Stimulated activated CD4-positive, alpha-beta T cell treated with anti-CD3 and anti-CD28 coated beads, TNF-alpha, amount 100 ng/mL, for 48 hours (primary cell): ENCODE results near the gene GHR.

Source experiments
- DNase-seq, 3 donors: peaks; one replicate each; pipeline ENCODE4 v3.0.0-alpha.2; 2020; ENCODE audit warnings: low read depth in 3 of 3

Gene GHR

DNA sequence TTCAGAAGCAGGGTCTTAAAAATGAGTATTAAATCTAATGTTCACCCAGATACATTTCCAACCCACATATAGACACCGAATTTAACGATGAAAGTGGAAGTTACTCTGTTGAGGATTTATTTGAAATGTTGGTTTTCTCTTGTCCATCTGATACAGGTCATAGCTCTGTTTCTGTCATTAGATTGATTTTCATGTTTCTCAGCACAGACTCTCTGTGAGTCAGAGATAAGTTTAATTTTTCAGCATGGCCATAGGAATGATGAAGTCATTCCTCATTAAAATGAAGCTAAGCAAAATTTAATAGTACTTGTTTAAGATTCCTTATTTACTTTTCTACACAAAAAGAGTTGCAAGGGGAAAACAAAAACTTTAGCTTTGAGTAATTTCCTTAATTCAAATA lies 38.8 kb downstream of the GHR start:
- no peak for DNase-seq

DNA sequence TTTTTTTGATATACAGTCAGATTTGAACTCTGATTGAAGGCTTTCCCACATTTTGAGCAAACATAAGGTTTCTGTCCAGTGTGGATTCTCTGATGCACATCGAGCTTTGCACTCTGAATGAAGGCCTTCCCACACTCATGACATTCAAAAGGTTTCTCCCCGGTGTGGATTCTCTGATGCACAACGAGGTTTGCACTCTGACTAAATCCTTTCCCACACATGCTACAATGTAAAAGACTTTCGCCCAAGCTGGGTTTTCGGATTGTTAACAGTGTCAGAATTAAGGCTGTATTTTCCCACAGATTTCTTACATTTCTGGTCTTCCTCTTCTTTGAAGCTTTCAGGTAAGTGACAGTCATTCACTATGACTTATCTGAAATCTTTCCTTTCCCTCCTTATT lies 44.3 kb downstream of the GHR start:
- DNase-seq, result no peak

DNA sequence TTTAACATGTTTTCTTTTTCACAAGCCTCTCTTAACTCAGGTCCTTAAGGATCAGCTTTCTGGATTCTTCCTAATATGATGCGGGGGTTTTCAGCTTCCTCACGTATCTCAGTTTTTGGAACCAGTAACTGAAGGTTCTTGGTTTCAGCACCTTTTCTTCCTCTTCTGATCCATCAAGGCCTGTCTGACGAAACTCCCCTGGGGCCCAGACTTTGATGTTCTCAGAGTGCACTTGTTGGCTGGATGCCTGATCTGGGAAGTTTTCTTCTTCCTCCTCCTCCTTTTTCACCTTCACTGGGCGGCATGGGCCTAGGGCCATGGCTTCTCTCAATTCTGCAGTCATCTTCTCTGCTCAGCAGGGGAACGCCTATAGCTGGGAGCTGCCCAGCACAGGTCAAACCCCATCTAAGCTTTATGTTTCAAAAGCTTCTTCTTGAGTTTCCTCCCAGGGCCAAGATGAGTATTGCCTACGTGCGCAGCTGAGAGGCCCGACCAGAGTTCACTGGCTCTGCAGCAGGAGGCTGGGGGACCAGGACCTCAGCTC lies 44.8 kb downstream of the GHR start:
- no peak for DNase-seq

DNA sequence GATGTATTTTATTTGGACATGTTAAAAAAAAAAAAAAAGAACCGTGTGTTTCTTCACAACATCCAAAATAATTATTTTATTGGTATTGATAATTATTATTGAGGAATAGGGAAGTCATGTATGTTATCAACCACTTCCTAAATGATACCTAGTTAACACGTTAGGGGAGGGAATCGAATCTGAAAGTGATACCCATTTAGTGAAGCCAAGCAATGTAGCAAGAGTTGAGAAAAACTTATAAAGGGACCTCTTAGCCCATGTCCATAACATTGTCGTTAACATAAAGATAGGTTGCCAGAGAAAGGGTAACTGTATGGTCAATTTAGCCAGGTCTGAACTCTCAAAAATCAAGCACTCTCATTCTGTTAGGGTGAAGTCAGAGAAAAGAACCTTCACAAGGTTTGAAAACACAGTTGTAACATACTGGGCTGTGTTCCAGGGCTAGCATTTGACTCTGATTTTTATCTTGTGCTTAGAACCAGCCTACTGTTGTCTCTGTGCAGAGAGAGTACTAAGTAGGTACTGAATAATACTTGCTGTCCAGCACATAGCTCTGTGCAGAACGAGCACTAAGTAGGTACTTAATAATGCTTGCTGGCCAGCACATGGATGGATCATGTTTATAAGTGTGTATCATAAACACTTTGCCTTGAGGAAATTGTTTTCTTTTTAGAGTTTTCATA lies 60.4 kb downstream of the GHR start:
- DNase-seq, result no peak

GRCh38 chr5:42487077-42487476 lies 63.8 kb downstream of the GHR start:
- no peak for DNase-seq

DNA sequence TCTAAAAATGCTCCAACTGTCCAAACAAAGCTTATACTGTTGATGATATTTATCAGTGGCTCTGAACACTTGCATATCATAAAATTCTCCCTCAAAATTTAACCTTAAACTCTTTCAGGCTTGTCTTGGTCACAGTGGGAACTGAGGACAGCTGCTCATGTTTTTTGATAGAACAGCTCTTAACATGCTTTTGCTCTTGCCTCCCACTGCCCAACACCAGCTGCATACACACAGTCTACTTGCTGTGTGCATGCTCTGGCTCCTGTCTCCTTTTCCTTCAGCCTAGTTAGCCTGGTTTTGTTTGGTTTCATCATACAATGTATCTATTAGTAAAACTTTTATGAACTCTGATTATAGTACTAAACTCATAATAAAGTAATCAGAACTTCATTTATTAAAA lies 64.6 kb downstream of the GHR start:
- no peak for DNase-seq

- no peak for DNase-seq
Measured at GRCh38 chr5:42490831-42491230, 67.6 kb downstream of the GHR start.

DNA sequence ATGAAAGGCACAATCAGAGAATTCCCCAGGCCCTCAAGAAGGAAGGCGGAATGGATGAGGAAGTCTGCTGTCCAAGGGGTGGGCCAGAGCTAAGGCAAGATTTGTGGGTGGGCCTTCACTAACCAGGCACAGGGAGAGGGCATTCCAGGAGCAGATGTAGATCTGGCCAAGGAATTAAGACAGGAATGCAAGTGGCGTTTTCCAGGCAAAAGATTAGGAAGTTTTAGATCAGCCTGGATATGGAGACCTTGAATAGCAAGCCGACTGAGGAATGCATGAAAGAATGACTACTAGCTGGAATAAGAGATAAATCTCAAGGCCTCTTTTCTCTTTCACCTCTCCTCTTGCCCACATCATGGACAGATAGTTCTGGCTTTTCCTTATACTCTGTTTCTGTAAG lies 68.5 kb downstream of the GHR start:
- no peak for DNase-seq

DNA sequence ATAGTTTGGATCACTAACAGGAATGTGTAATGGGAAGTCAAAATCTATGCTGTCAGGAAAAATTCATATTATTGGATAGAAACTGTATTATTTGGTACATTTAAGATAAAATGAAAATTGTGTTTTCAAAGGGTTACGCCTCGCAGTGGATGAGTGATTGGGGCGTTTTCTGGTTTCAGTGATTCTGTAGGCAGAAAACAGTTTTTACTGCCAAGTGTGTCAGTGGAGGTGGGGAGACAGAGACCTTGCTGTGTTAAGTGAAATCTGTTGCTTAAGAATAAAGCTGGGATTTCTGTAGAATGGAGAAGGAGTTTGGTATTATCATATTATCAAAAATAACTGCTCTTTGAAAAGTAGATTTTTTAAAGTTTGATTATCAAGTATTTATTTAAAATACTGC lies 69.7 kb downstream of the GHR start:
- DNase-seq, result no peak

- DNase-seq, result no peak
Measured at GRCh38 chr5:42494414-42494813, 71.2 kb downstream of the GHR start.

DNA sequence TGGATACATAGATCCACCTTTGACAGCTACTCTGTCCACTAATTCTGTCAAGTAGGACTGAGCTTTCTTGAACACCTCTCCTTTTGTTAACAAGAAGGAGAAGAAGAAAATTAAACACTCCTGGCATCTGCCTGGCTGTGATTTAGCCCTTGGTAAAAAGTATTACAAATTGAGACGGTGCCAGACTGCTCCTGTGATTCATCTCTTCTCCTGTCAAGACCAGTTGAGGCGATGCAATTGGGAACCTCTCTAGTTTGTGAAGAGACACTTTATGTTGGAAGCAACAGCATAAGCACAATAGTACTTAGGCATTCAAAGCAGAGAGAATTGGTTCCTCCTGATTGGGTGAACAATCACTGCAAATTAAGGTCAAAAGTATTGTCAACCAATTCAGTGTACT lies 72.7 kb downstream of the GHR start:
- DNase-seq, result no peak

- DNase-seq, result no peak
Measured at GRCh38 chr5:42496397-42497156, 73.3 kb downstream of the GHR start.

GRCh38 chr5:42498000-42498399 lies 74.8 kb downstream of the GHR start:
- no peak for DNase-seq

- no peak for DNase-seq
Measured at GRCh38 chr5:42499016-42499415, 75.8 kb downstream of the GHR start.

GRCh38 chr5:42500003-42500599 lies 76.9 kb downstream of the GHR start:
- DNase-seq, result no peak

DNA sequence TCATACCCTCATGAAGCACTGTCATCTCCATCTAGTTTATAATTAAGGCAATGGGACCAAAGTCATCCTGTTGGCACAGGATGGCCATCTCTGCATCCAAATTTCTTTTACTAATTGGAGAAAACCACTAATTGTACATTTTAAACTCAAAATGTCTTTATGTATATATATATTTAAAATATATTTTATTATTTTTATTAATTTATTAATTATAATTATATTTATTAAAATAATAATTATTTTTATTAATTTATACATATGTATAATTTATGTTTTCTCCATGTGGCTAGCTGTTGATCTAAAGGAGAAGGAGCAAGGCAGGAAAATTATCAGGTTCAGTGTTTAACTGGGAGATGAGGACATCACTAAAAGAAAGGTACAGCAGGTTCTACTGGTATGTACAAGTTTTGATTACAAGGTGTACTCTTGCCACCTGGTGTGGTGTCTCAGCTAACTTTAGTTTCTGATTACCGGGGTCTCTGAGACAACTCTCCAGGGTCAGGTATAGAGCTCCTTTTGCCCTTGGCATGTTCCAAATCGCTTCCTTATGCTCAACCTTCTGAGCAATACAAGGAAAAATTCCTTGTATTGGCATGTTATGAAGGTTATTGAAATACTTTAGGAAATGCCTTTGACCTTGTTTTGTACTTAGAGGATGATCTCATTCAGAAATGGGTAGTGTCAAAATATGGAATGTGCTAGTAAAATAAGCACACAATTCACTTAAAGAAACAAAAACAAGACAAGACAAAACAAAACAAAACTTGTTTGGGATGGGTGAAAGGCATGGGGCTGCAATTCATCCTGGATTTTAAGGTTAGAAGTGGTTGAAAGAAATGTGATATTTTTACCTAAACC lies 79.6 kb downstream of the GHR start:
- no peak for DNase-seq

- no peak for DNase-seq
Measured at GRCh38 chr5:42506662-42507061, 83.4 kb downstream of the GHR start.

GRCh38 chr5:42507451-42508097 lies 84.3 kb downstream of the GHR start:
- no peak for DNase-seq

DNA sequence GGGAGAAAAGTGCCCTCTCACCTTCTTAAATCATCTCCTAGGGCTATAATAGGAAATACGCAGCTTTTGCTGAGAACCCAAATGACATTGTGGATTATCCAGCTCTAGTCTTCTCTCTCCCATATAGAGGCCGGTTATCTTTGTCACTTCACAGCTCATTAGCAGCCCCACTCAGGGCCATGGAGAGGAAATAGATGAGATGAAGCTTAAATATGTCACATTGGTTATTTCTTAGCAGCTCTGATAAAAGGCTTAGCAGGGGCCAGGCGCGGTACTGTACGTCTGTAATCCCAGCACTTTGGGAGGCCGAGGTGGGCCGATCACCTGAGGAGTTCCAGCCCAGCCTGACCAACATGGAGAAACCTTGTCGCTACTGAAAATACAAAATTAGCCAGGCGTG lies 90.0 kb downstream of the GHR start:
- no peak for DNase-seq

DNA sequence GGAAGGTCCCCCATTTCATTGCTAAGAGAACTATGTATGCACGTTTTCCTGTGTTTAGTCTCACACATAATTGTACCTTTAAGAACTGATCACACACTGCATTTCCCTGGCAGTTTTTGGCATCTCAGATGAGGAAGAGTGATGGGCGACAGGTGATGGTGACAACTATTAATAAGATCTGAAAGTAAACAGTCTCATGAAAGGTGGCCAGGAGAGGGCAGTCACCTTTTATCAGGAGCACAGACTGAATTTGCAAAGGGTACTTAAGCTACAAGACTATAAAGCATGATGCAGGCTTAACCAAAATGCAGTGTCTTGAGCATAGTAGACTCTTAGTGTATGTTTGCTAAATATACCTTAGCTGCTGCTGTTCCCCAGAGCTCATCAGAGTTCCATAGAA lies 91.5 kb downstream of the GHR start:
- DNase-seq, result no peak

DNA sequence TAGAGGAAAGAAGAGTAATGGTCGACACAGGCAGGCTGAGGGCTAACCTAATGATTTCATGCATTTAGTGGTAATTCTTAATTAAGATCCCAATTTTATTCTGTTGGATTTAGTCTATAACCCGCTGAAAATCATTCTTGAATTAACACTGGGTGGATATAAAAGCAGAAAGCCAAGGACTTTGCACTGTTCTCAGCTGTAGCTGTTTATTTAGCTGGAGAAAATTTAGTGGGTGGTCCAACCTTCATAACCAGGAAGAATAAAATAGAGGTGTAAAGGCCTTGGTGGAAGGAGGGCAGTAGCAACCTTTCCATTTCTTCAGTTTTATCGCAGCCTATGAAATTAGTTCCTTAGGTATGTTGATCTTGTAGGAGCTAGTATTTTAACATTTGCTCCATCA lies 92.3 kb downstream of the GHR start:
- no peak for DNase-seq
